GM12878 (cell line): ENCODE measurements around the gene NR3C1.

Experiments
- MTA2 ChIP-seq: fragments of 450-650 bp; IDR thresholded peaks from 2 replicates; pipeline ENCODE4 v1.6.1; 2016; ENCODE audit warnings: low read depth, mild to moderate bottlenecking, moderate library complexity
- MXI1 ChIP-seq: fragments of 150-350 bp; IDR thresholded peaks from 2 replicates; pipeline ENCODE4 v1.6.1; 2011; ENCODE audit warnings: low read depth, mild to moderate bottlenecking, inconsistent platforms, low read length, improper control_type of control experiment
- REST ChIP-seq: IDR thresholded peaks from 2 replicates; pipeline ENCODE4 v1.6.1; 2012; ENCODE audit warnings: mild to moderate bottlenecking, low read depth, low read length
- TCF3 ChIP-seq: IDR thresholded peaks from 2 replicates; pipeline ENCODE4 v1.6.1; 2012; ENCODE audit warnings: low read depth, mild to moderate bottlenecking, low read length, borderline replicate concordance; ENCODE audit not compliant: insufficient read depth
- TF ChIP-seq, protein P1 (sequence below): fragments of 450-650 bp; formaldehyde crosslinking; IDR thresholded peaks from 2 replicates; pipeline ENCODE4 v1.5.0; 2022; ENCODE audit warnings: mild to moderate bottlenecking, missing genetic modification characterization

DNA sequence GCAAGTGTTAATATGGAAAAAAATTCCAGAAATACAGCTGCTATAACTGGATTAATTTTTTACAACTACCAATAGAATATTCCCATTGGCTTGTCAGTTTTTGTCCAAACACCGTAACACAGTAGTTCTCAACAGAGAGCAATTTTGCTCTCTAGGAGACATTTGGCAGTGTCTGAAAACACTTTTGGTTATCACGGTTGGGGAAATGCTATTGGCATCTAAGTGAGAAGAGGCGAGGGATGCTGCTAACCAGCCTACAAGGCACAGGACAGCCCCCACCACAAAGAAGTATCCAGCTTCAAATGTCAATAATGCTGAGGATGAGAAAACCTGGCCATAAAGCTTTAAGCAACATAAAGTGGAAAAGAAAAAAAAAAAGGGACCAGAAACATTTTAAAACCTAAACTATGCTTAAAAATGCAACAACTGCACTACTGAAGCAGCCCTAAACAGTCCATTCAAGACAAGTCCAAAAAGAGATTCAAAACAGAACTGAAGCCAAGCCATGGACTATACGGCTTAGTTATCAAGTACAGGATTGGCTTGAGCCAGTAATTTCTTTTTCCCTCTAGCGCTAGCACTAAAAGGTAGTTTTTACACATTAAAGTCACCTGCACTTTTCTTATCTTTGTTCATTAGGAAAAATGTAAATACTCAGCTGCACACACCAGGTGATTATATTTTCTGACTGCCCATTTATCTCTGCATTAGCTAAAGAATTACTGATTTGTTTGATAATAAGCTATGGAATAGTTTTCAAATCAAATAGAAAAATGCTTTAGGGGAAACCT is 83.9 kb downstream of the NR3C1 start:
- TF ChIP-seq REST (no peak), MTA2 (no peak), MXI1 (no peak), TCF3 (no peak)
- TF ChIP-seq, protein P1, sequence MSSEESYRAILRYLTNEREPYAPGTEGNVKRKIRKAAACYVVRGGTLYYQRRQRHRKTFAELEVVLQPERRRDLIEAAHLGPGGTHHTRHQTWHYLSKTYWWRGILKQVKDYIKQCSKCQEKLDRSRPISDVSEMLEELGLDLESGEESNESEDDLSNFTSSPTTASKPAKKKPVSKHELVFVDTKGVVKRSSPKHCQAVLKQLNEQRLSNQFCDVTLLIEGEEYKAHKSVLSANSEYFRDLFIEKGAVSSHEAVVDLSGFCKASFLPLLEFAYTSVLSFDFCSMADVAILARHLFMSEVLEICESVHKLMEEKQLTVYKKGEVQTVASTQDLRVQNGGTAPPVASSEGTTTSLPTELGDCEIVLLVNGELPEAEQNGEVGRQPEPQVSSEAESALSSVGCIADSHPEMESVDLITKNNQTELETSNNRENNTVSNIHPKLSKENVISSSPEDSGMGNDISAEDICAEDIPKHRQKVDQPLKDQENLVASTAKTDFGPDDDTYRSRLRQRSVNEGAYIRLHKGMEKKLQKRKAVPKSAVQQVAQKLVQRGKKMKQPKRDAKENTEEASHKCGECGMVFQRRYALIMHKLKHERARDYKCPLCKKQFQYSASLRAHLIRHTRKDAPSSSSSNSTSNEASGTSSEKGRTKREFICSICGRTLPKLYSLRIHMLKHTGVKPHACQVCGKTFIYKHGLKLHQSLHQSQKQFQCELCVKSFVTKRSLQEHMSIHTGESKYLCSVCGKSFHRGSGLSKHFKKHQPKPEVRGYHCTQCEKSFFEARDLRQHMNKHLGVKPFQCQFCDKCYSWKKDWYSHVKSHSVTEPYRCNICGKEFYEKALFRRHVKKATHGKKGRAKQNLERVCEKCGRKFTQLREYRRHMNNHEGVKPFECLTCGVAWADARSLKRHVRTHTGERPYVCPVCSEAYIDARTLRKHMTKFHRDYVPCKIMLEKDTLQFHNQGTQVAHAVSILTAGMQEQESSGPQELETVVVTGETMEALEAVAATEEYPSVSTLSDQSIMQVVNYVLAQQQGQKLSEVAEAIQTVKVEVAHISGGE (CRISPR knock-in tag): no peak
